T-helper 1 cell treated with Interleukin-12 subunit alpha and Interleukin-12 subunit beta and Interleukin-4 antibody, amounts not matched to agents 30 ng/mL and 1 ng/mL, for 36 hours (primary cell): ENCODE data around the gene PIF1. TPM values are rescaled to one million over a fixed set of nuclear protein-coding genes. Genes with fewer than 3 reads are reported as not detected.

Source experiments
- intact Hi-C: fragments of 100-400 bp; cut with micrococcal nuclease; formaldehyde crosslinking; loops from one replicate; pipeline ENCODE4 v1.15.1; 2024
- total RNA-seq: library from RNA; stranded (reverse); gene quantifications from 2 replicates; pipeline ENCODE4 v1.2.3, GENCODE V29; 2022

The PIF1 gene
- total RNA-seq: 32.1 and 33.7 TPM in 2 replicates

- intact Hi-C loops: loop anchor here (1.0 to 10.0 kb wide), 12 partner anchors 10 to 730 kb away; partner anchors contain the start of genes ANKDD1A, CLPX, MTFMT and PARP16
These were observed at the start of gene PIF1 for GRCh38 chr15:64825431-64826294. TSS of gene PIF1 (minus strand) at chr15:64825647. CDS start at chr15:64824335, 1,312 bp downstream.

- intact Hi-C loops: loop anchor here (5.0 kb wide), 1 partner anchor 37 kb away; no protein-coding TSS in a partner anchor
These were observed 44.9 kb upstream of the PIF1 start for GRCh38 chr15:64870353-64870752.

- intact Hi-C loops: no loop called here
These were observed 44.1 kb upstream of the PIF1 start for GRCh38 chr15:64869501-64869900.

GRCh38 chr15:64865998-64866520 lies 40.6 kb upstream of the PIF1 start:
- intact Hi-C loops: no loop called here

GRCh38 chr15:64865126-64865997 lies 39.9 kb upstream of the PIF1 start:
- intact Hi-C loops: no loop called here

GRCh38 chr15:64864068-64864467 lies 38.6 kb upstream of the PIF1 start:
- intact Hi-C loops: no loop called here

GRCh38 chr15:64862408-64862807 lies 37.0 kb upstream of the PIF1 start:
- intact Hi-C loops: no loop called here

- intact Hi-C loops: no loop called here
These were observed 36.5 kb upstream of the PIF1 start for GRCh38 chr15:64861960-64862359.

- intact Hi-C loops: no loop called here
These were observed 35.9 kb upstream of the PIF1 start for GRCh38 chr15:64861331-64861730.

- intact Hi-C loops: no loop called here
These were observed 33.8 kb upstream of the PIF1 start for GRCh38 chr15:64859226-64859625.

GRCh38 chr15:64858021-64858575 lies 32.7 kb upstream of the PIF1 start:
- intact Hi-C loops: no loop called here

GRCh38 chr15:64857421-64857820 lies 32.0 kb upstream of the PIF1 start:
- intact Hi-C loops: no loop called here

GRCh38 chr15:64856429-64857145 lies 31.1 kb upstream of the PIF1 start:
- intact Hi-C loops: no loop called here

- intact Hi-C loops: no loop called here
These were observed 29.9 kb upstream of the PIF1 start for GRCh38 chr15:64855205-64855975.

GRCh38 chr15:64854526-64854925 lies 29.1 kb upstream of the PIF1 start:
- intact Hi-C loops: no loop called here

- intact Hi-C loops: no loop called here
These were observed 28.6 kb upstream of the PIF1 start for GRCh38 chr15:64854041-64854440.

GRCh38 chr15:64851503-64851840 lies 26.0 kb upstream of the PIF1 start:
- intact Hi-C loops: no loop called here

GRCh38 chr15:64850778-64851502 lies 25.5 kb upstream of the PIF1 start:
- intact Hi-C loops: no loop called here
